HEK293 (cell line): ENCODE measurements around the gene FAM168B.

Experiments
- ZNF266 ChIP-seq: fragments of 450-650 bp; formaldehyde crosslinking; IDR thresholded peaks from 2 replicates; pipeline ENCODE4 v1.5.1; 2016; ENCODE audit warnings: missing biosample characterization, missing genetic modification characterization, low read depth
- TF ChIP-seq, protein P1 (sequence below): fragments of 450-650 bp; formaldehyde crosslinking; IDR thresholded peaks from 2 replicates; pipeline ENCODE4 v1.5.1; 2017; ENCODE audit warnings: missing biosample characterization, missing genetic modification characterization
- TF ChIP-seq, protein P2 (sequence below): fragments of 450-650 bp; formaldehyde crosslinking; IDR thresholded peaks from 2 replicates; pipeline ENCODE4 v1.5.1; 2016; ENCODE audit warnings: missing biosample characterization, missing genetic modification characterization

DNA sequence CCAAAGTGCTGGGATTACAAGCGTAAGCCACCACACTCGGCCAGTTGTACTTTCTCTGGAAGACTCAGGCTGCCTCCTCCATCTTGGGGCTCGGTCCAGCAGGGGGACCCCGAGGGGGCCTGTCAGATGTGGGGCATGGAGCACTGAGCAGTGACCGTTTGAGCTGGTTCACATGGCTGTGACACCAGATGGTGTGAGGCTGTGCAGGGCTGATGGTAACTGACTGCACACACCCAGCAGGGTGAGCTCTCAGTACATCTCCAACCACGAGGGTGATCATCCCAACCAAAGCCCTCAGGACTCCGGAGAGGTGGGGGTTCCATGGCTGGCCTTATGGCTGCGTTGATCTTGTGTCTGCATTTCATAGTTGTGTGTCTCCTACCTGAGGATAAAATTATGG, 63.4 kb downstream of the FAM168B start:
- TF ChIP-seq, protein P1, sequence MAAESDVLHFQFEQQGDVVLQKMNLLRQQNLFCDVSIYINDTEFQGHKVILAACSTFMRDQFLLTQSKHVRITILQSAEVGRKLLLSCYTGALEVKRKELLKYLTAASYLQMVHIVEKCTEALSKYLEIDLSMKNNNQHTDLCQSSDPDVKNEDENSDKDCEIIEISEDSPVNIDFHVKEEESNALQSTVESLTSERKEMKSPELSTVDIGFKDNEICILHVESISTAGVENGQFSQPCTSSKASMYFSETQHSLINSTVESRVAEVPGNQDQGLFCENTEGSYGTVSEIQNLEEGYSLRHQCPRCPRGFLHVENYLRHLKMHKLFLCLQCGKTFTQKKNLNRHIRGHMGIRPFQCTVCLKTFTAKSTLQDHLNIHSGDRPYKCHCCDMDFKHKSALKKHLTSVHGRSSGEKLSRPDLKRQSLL (tag by site-specific recombination): no peak
- TF ChIP-seq, protein P2, sequence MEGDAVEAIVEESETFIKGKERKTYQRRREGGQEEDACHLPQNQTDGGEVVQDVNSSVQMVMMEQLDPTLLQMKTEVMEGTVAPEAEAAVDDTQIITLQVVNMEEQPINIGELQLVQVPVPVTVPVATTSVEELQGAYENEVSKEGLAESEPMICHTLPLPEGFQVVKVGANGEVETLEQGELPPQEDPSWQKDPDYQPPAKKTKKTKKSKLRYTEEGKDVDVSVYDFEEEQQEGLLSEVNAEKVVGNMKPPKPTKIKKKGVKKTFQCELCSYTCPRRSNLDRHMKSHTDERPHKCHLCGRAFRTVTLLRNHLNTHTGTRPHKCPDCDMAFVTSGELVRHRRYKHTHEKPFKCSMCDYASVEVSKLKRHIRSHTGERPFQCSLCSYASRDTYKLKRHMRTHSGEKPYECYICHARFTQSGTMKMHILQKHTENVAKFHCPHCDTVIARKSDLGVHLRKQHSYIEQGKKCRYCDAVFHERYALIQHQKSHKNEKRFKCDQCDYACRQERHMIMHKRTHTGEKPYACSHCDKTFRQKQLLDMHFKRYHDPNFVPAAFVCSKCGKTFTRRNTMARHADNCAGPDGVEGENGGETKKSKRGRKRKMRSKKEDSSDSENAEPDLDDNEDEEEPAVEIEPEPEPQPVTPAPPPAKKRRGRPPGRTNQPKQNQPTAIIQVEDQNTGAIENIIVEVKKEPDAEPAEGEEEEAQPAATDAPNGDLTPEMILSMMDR: no peak
- no peak for TF ChIP-seq ZNF266
